ENCODE results near the gene NHLRC3. TPM values are rescaled to one million over a fixed set of nuclear protein-coding genes. Genes with fewer than 3 reads are reported as not detected.

NHLRC3 gene
- total and polyA plus RNA-seq, 12 donors: 3.5 to 15.9 (median 11.4) TPM

GRCh38 chr13:39036212-39036611 is 2.0 kb upstream of the NHLRC3 start:
- ATAC-seq (no peak), DNase-seq (no peak)
- intact Hi-C loops (cut with DNase I): no loop called here
- Histone ChIP-seq H3K27ac (peak overlapping the region in 1 of 10 donors; percentile 92), H3K4me3 (peak overlapping the region in 9 of 10 donors; percentile 77 to 98 (median 93)), H3K9me3 (no peaks in the 10 kb centered on the region), H3K27me3 (no peaks in the 10 kb centered on the region), H3K4me1 (peaks cover 0 to 58% (median 51%) of the 10 kb centered on the region in 9 donors), H3K36me3 (peaks cover 0 to 21% (median 0%) of the 10 kb centered on the region in 9 donors)
- 2 to 4% methylated on average over 9 of the region's 9 CpGs for WGBS, 2 donors
- TF ChIP-seq CTCF (IDR thresholded peaks at IDR 0.05): no peak

GRCh38 chr13:39037410-39037879 is 811 bp upstream of the NHLRC3 start:
- 0% methylated on average over 39 of the region's 39 CpGs for WGBS, 2 donors
- intact Hi-C loops (cut with DNase I): no loop called here

DNA sequence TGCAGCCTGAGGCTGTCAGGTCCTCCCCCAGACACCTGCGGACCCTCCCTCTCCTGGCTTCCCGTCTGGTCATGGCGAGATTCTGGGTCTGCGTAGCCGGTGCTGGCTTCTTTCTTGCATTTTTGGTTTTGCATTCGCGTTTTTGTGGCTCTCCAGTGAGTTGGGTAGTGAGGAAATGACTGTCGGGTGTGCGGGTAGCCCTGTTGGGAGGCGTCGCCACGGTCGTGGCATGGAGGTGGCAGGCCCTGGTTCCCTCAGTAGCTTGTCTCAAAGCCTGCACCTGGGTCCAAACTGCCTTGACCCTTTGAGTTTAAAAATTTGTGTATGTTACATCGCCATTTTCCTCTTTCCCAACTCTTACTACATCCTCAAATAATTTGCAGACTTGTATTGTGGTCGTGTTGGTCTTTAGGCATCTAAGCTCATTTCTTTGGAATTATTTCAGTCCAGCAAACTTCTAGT is 344 bp downstream of the NHLRC3 start:
- no peaks in the 10 kb centered on the region for H3K9me3 ChIP-seq
- peaks cover 0 to 19% (median 0%) of the 10 kb centered on the region in 9 donors for H3K36me3 ChIP-seq
- TF ChIP-seq CTCF (IDR thresholded peaks at IDR 0.05): no peak
- peak overlapping the region; percentile 55 to 98 (median 92) for H3K4me3 ChIP-seq
- peaks cover 0 to 58% (median 51%) of the 10 kb centered on the region in 9 donors for H3K4me1 ChIP-seq
- DNase-seq (no peak), ATAC-seq (peak; percentile 3 to 55 (median 24))
- H3K27me3 ChIP-seq: no peaks in the 10 kb centered on the region
- intact Hi-C loops (cut with DNase I): no loop called here
- H3K27ac ChIP-seq: peak overlapping the region; percentile 11 to 92 (median 84)
- WGBS, 2 donors: 0 to 1% methylated on average over 15 of the region's 15 CpGs

More at GRCh38 chr13:39037410-39037879, 811 bp upstream of the NHLRC3 start:
- Histone ChIP-seq H3K4me1 (peaks cover 0 to 58% (median 51%) of the 10 kb centered on the region in 9 donors), H3K27ac (peak overlapping the region; percentile 11 to 92 (median 84)), H3K27me3 (no peaks in the 10 kb centered on the region), H3K4me3 (peak overlapping the region; percentile 55 to 98 (median 92)), H3K36me3 (peaks cover 0 to 26% (median 0%) of the 10 kb centered on the region in 9 donors), H3K9me3 (no peaks in the 10 kb centered on the region)
- peak in 1 of 9 donors; percentile 17 for TF ChIP-seq CTCF (IDR thresholded peaks at IDR 0.05)
- no peak for DNase-seq
- no peak for ATAC-seq

GRCh38 chr13:39039041-39039440 is 785 bp downstream of the NHLRC3 start:
- ATAC-seq (no peak), DNase-seq (no peak)
- peak overlapping the region in 9 of 10 donors; percentile 77 to 98 (median 93) for H3K4me3 ChIP-seq
- no peak for TF ChIP-seq CTCF (IDR thresholded peaks at IDR 0.05)
- WGBS, 2 donors: 25 to 27% methylated on average over 7 of the region's 7 CpGs
- H3K27me3 ChIP-seq: no peaks in the 10 kb centered on the region
- peaks cover 0 to 23% (median 0%) of the 10 kb centered on the region in 9 donors for H3K36me3 ChIP-seq
- no peaks in the 10 kb centered on the region for H3K9me3 ChIP-seq
- H3K4me1 ChIP-seq: peaks cover 0 to 57% (median 51%) of the 10 kb centered on the region in 9 donors
- intact Hi-C loops (cut with DNase I): no loop called here
- peak overlapping the region in 7 of 10 donors; percentile 83 to 92 (median 86) for H3K27ac ChIP-seq

Measured in heart right ventricle (tissue), 16 donors.